GM23338 (cell line): ENCODE data around the gene GPT2.

Experiments
- CTCF ChIP-seq, 2 experiments: fragments of 200-600 bp in 1 of 2; sonication (generic) in 1 of 2; conservative IDR thresholded peaks; 2 replicates each; pipeline versions ENCODE4 v1.5.1 to v1.6.1; 2016 to 2017; ENCODE audit warnings: antibody characterized with exemption in 2 of 2, low read depth in 2 of 2, mild to moderate bottlenecking in 2 of 2, moderate library complexity in 1 of 2
- EZH2 ChIP-seq: fragments of 200-600 bp; sonication (generic); IDR thresholded peaks from one replicate; pipeline ENCODE4 v1.8.0; 2017; ENCODE audit warnings: antibody characterized with exemption, mild to moderate bottlenecking, low read depth; ENCODE audit not compliant: unreplicated experiment
- EZH2phosphoT487 ChIP-seq: fragments of 200-600 bp; sonication (generic); IDR thresholded peaks from one replicate; pipeline ENCODE4 v1.8.1; 2018; ENCODE audit warnings: antibody characterized with exemption; ENCODE audit not compliant: unreplicated experiment
- REST ChIP-seq: IDR thresholded peaks from one replicate; pipeline ENCODE4 v1.6.1; 2018; ENCODE audit warnings: antibody characterized with exemption; ENCODE audit not compliant: unreplicated experiment

DNA sequence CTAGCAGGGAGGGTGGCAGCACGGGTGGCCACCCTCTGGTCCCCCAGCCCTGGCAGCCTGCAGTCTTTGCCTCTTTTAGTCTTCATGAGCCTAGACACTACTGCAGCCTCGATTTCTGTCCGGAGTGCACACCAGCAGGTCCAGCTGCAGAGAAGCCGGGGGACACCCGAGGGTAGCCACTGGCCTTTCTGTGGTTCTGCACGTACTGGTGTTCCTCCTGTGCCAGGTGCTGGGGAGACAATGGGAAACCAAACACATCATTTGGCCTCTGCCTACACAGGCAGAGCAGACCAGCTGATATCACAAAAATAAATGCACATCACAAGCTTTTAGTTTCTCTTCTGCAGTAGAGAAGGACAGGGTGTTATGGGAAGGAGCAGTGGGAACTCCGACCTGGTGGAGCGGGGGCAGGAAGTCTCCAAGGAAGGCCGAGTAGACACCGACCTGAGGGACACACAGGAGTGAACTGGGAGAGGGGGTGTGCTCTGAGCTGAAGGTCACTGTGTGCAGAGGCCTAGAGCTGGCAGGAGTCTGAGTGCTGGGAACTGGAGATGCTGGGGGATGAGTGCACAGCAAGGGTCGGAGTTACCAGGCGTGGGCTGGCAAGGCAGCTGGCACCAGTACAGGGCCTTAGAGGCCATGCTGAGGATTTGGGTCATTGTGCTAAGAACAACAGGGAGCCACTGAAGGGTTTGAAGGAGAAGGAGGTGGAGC, 23.1 kb downstream of the GPT2 start:
- TF ChIP-seq CTCF (conservative IDR thresholded peaks at IDR 0.05; ENCODE audit: low read depth in 2 of 2) (no peak), EZH2phosphoT487 (no peak), EZH2 (no peak), REST (no peak)
